SK-N-SH (cell line): ENCODE data around the gene TMC1. TPM values are rescaled to one million over a fixed set of nuclear protein-coding genes. Genes with fewer than 3 reads are reported as not detected.

Experiments
- CTCF ChIA-PET: fragments of 300-600, 350-600 bp; formaldehyde crosslinking; extraction: SDS; loops from one replicate; lab custom pipeline; 2021; lab: Yijun Ruan, JAX
- POLR2A ChIA-PET: fragments of 350-600 bp; sonication (Branson Sonifier 250); formaldehyde crosslinking; extraction: SDS; loops from one replicate; lab custom pipeline; 2020; ENCODE audit warnings: antibody characterized with exemption, inconsistent platforms; lab: Yijun Ruan, JAX
- DNase-seq: peaks from one replicate; pipeline ENCODE4 v3.0.0; 2012
- H2AFZ ChIP-seq: fragments of 200-600 bp; sonication (generic); 2 replicates; pipeline ENCODE4 v1.8.1; 2016; ENCODE audit warnings: antibody characterized with exemption, mild to moderate bottlenecking, low read depth
- H3F3A ChIP-seq: fragments of 200-600 bp; sonication (generic); replicated peaks from 2 replicates; pipeline ENCODE3; 2016; ENCODE audit warnings: antibody characterized with exemption, mild to moderate bottlenecking; ENCODE audit not compliant: insufficient read depth
- H3K27ac ChIP-seq, 2 experiments: fragments of 200-500 bp in 1 of 2; fragments of 200-600 bp in 1 of 2; sonication (Bioruptor generic) in 1 of 2; sonication (generic), shearing (Covaris generic) in 1 of 2; 2 replicates each; pipeline versions ENCODE4 v1.5.1 to v1.6.1; 2014 to 2016; ENCODE audit warnings: low read depth in 2 of 2, inconsistent platforms in 1 of 2, low read length in 1 of 2, mild to moderate bottlenecking in 1 of 2, mixed read lengths in 1 of 2
- H3K27me3 ChIP-seq: fragments of 200-600 bp; sonication (generic), shearing (Covaris generic); 2 replicates; pipeline ENCODE4 v1.6.1; 2016; ENCODE audit warnings: mixed run types; ENCODE audit not compliant: insufficient read depth
- H3K36me3 ChIP-seq, 2 experiments: fragments of 200-500 bp in 1 of 2; fragments of 200-600 bp in 1 of 2; sonication (Bioruptor generic) in 1 of 2; sonication (generic) in 1 of 2; replicated peaks in 1 of 2; 2 replicates each; pipeline versions ENCODE3 to v1.5.1; 2014 to 2016; ENCODE audit warnings: low read length in 1 of 2, mild to moderate bottlenecking in 1 of 2; ENCODE audit not compliant: insufficient read depth in 2 of 2, control insufficient read depth in 1 of 2
- H3K4me1 ChIP-seq, 2 experiments: fragments of 200-500 bp in 1 of 2; fragments of 200-600 bp in 1 of 2; sonication (Bioruptor generic) in 1 of 2; sonication (generic), shearing (Covaris generic) in 1 of 2; 2 replicates each; pipeline versions ENCODE4 v1.5.1 to v1.6.1; 2014 to 2016; ENCODE audit warnings: low read depth in 1 of 2, low read length in 1 of 2, mixed run types in 1 of 2; ENCODE audit not compliant: insufficient read depth in 2 of 2, control insufficient read depth in 1 of 2
- H3K4me2 ChIP-seq: fragments of 200-600 bp; sonication (generic), shearing (Covaris generic); 2 replicates; pipeline ENCODE4 v1.6.1; 2017; ENCODE audit warnings: mixed run types
- H3K4me3 ChIP-seq, 2 experiments: fragments of 200-500 bp in 1 of 2; fragments of 200-600 bp in 1 of 2; sonication (Bioruptor generic) in 1 of 2; sonication (generic), shearing (Covaris generic) in 1 of 2; 2 replicates each; pipeline versions ENCODE4 v1.5.1 to v1.8.1; 2014 to 2016; ENCODE audit warnings: low read depth in 2 of 2, inconsistent platforms in 1 of 2, low read length in 1 of 2, mild to moderate bottlenecking in 1 of 2, mixed read lengths in 1 of 2, moderate library complexity in 1 of 2
- H3K79me2 ChIP-seq: fragments of 200-600 bp; sonication (generic); 2 replicates; pipeline ENCODE4 v1.8.1; 2017; ENCODE audit warnings: mild to moderate bottlenecking; ENCODE audit not compliant: insufficient read depth
- H3K9ac ChIP-seq: fragments of 200-600 bp; sonication (generic); 2 replicates; pipeline ENCODE4 v1.6.1; 2017; ENCODE audit warnings: mixed run types
- H3K9me2 ChIP-seq: fragments of 200-600 bp; sonication (generic); 2 replicates; pipeline ENCODE4 v1.6.1; 2017; ENCODE audit warnings: mixed run types
- H3K9me3 ChIP-seq: fragments of 200-600 bp; sonication (generic); 2 replicates; pipeline ENCODE4 v1.6.1; 2017; ENCODE audit warnings: mixed run types, mild to moderate bottlenecking, moderate library complexity
- H4K20me1 ChIP-seq: fragments of 200-600 bp; sonication (generic); 2 replicates; pipeline ENCODE4 v1.6.1; 2017; ENCODE audit warnings: mild to moderate bottlenecking, mixed run types; ENCODE audit not compliant: insufficient read depth
- CHD2 ChIP-seq: fragments of 150-350 bp; IDR thresholded peaks from 2 replicates; pipeline ENCODE4 v1.6.1; 2018; ENCODE audit warnings: low read length; ENCODE audit not compliant: partially characterized antibody
- CTCF ChIP-seq: fragments of 200-600 bp; sonication (generic); IDR thresholded peaks from 2 replicates; pipeline ENCODE4 v1.6.1; 2017; ENCODE audit warnings: antibody characterized with exemption, mild to moderate bottlenecking, moderate library complexity
- ELF1 ChIP-seq: IDR thresholded peaks from 2 replicates; pipeline ENCODE4 v1.4.0; 2012
- EP300 ChIP-seq, 2 experiments: IDR thresholded peaks; 2 replicates each; pipeline versions ENCODE4 v1.4.0 to v1.6.1; 2012; ENCODE audit warnings: borderline replicate concordance in 1 of 2, low read depth in 1 of 2, low read length in 1 of 2
- EZH2phosphoT487 ChIP-seq: fragments of 200-600 bp; sonication (generic); IDR thresholded peaks from 2 replicates; pipeline ENCODE4 v1.6.1; 2017; ENCODE audit warnings: low read depth, mixed run types, mild to moderate bottlenecking, antibody characterized with exemption, moderate library complexity, borderline replicate concordance
- FOSL2 ChIP-seq: IDR thresholded peaks from 2 replicates; pipeline ENCODE4 v1.4.0; 2012; ENCODE audit warnings: low read depth, mild to moderate bottlenecking, moderate library complexity, borderline replicate concordance
- FOXM1 ChIP-seq: IDR thresholded peaks from 2 replicates; pipeline ENCODE4 v1.4.0; 2012; ENCODE audit warnings: low read depth, mild to moderate bottlenecking
- GATA2 ChIP-seq: sonication (generic); formaldehyde crosslinking; IDR thresholded peaks from 2 replicates; pipeline ENCODE4 v1.5.0; 2020; ENCODE audit warnings: mild to moderate bottlenecking, missing genetic modification reagents
- IRF3 ChIP-seq: fragments of 150-350 bp; IDR thresholded peaks from 2 replicates; pipeline ENCODE4 v1.6.1; 2016; ENCODE audit warnings: mild to moderate bottlenecking, low read depth, low read length
- JUND ChIP-seq: IDR thresholded peaks from 2 replicates; pipeline ENCODE4 v1.4.0; 2012
- NFIC ChIP-seq: IDR thresholded peaks from 2 replicates; pipeline ENCODE4 v1.4.0; 2012; ENCODE audit warnings: borderline replicate concordance
- NRF1 ChIP-seq: IDR thresholded peaks from 2 replicates; pipeline ENCODE4 v1.6.1; 2012; ENCODE audit warnings: low read depth, mild to moderate bottlenecking, low read length
- RAD21 ChIP-seq: IDR thresholded peaks from 2 replicates; pipeline ENCODE4 v1.6.1; 2012; ENCODE audit warnings: mild to moderate bottlenecking, low read length
- RCOR1 ChIP-seq: fragments of 150-350 bp; IDR thresholded peaks from 2 replicates; pipeline ENCODE4 v1.6.1; 2017; ENCODE audit warnings: antibody characterized with exemption, low read length
- RXRA ChIP-seq: IDR thresholded peaks from 2 replicates; pipeline ENCODE4 v1.4.0; 2012; ENCODE audit warnings: low read depth, mild to moderate bottlenecking, borderline replicate concordance
- SIN3A ChIP-seq: IDR thresholded peaks from 2 replicates; pipeline ENCODE4 v1.6.1; 2012; ENCODE audit warnings: low read depth, mild to moderate bottlenecking, low read length, moderate library complexity, borderline replicate concordance
- SMC3 ChIP-seq: IDR thresholded peaks from 2 replicates; pipeline ENCODE4 v1.6.1; 2012; ENCODE audit warnings: low read depth, low read length, improper control_type of control experiment
- TCF12 ChIP-seq: IDR thresholded peaks from 2 replicates; pipeline ENCODE4 v1.4.0; 2012
- WGBS: methylation state at CpG from one replicate; pipeline ENCODE4 v1.1.6; 2017; ENCODE audit warnings: low lambda C conversion rate; 5-methylcytosine and 5-hydroxymethylcytosine counted together
- polyA plus RNA-seq, 3 experiments: library from polyadenylated mRNA; depleted of rRNA; stranded (reverse); fragments of >200 nt; gene quantifications; 2 replicates each; pipeline ENCODE4 v1.2.3, GENCODE V29; 2012
- TF ChIP-seq, protein P1 (sequence below): IDR thresholded peaks from 2 replicates; pipeline ENCODE4 v1.4.0; 2012; ENCODE audit warnings: low read depth, borderline replicate concordance
- TF ChIP-seq, protein P2 (sequence below): IDR thresholded peaks from 2 replicates; pipeline ENCODE4 v1.6.1; 2012; ENCODE audit warnings: mild to moderate bottlenecking, low read depth, low read length, moderate library complexity

Gene TMC1
- polyA plus RNA-seq, 1 of the 3 experiments (the other 2 are of a cell fraction) = not detected

GRCh38 chr9:72485821-72486593 lies 35.4 kb upstream of the TMC1 start:
- no peaks in the 10 kb centered on the region for H3K9me2 ChIP-seq
- no peak overlapping the region for H3K27ac ChIP-seq
- no peaks in the 10 kb centered on the region for H3K36me3 ChIP-seq
- H3K4me3 ChIP-seq = no peak overlapping the region
- peaks cover 15% of the 10 kb centered on the region for H3F3A ChIP-seq
- peaks cover 10% of the 10 kb centered on the region; the same call in 1 of the 2 replicates for H3K27me3 ChIP-seq
- DNase-seq = no peak
- H3K4me1 ChIP-seq = no peaks in the 10 kb centered on the region; a peak in 2 of 4 replicates
- TF ChIP-seq NFIC (peak; percentile 46; the same call in 1 of the 2 replicates), RXRA (no peak), CHD2 (no peak)
- TF ChIP-seq, protein P1, sequence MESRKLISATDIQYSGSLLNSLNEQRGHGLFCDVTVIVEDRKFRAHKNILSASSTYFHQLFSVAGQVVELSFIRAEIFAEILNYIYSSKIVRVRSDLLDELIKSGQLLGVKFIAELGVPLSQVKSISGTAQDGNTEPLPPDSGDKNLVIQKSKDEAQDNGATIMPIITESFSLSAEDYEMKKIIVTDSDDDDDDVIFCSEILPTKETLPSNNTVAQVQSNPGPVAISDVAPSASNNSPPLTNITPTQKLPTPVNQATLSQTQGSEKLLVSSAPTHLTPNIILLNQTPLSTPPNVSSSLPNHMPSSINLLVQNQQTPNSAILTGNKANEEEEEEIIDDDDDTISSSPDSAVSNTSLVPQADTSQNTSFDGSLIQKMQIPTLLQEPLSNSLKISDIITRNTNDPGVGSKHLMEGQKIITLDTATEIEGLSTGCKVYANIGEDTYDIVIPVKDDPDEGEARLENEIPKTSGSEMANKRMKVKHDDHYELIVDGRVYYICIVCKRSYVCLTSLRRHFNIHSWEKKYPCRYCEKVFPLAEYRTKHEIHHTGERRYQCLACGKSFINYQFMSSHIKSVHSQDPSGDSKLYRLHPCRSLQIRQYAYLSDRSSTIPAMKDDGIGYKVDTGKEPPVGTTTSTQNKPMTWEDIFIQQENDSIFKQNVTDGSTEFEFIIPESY = no peak
- no peak overlapping the region for H3K9ac ChIP-seq
- ChIA-PET CTCF (no interaction called here), POLR2A (no interaction called here)
- no peaks in the 10 kb centered on the region for H4K20me1 ChIP-seq
- H3K4me2 ChIP-seq = no peak overlapping the region
- no peaks in the 10 kb centered on the region for H3K9me3 ChIP-seq
- H2AFZ ChIP-seq = no peak overlapping the region; the same call in 1 of the 2 replicates
- WGBS = 17% methylated on average over 3 of the region's 3 CpGs
- no peaks in the 10 kb centered on the region for H3K79me2 ChIP-seq

GRCh38 chr9:72486594-72486955 lies 34.8 kb upstream of the TMC1 start:
- Histone ChIP-seq H3K27ac (no peak overlapping the region), H3K9me3 (no peaks in the 10 kb centered on the region), H3K36me3 (no peaks in the 10 kb centered on the region), H3K9ac (no peak overlapping the region), H3K9me2 (no peaks in the 10 kb centered on the region), H3K79me2 (no peaks in the 10 kb centered on the region), H3K4me3 (no peak overlapping the region), H4K20me1 (no peaks in the 10 kb centered on the region), H3K4me1 (no peaks in the 10 kb centered on the region; a peak in 2 of 4 replicates), H3F3A (peaks cover 15% of the 10 kb centered on the region), H3K4me2 (no peak overlapping the region), H3K27me3 (peaks cover 10% of the 10 kb centered on the region; the same call in 1 of the 2 replicates), H2AFZ (no peak overlapping the region; the same call in 1 of the 2 replicates)
- WGBS = 16% methylated on average over 1 of the region's 1 CpG
- ChIA-PET POLR2A (no interaction called here), CTCF (no interaction called here)
- no peak for DNase-seq
- no peak for TF ChIP-seq CTCF
- no peak for TF ChIP-seq FOSL2
- TF ChIP-seq ELF1 = no peak
- no peak for TF ChIP-seq RAD21
- TF ChIP-seq NFIC = no peak
- TF ChIP-seq JUND = no peak
- TF ChIP-seq EZH2phosphoT487 = no peak
- no peak for TF ChIP-seq FOXM1
- TF ChIP-seq IRF3 = no peak
- TF ChIP-seq SIN3A = no peak
- TF ChIP-seq, protein P2, sequence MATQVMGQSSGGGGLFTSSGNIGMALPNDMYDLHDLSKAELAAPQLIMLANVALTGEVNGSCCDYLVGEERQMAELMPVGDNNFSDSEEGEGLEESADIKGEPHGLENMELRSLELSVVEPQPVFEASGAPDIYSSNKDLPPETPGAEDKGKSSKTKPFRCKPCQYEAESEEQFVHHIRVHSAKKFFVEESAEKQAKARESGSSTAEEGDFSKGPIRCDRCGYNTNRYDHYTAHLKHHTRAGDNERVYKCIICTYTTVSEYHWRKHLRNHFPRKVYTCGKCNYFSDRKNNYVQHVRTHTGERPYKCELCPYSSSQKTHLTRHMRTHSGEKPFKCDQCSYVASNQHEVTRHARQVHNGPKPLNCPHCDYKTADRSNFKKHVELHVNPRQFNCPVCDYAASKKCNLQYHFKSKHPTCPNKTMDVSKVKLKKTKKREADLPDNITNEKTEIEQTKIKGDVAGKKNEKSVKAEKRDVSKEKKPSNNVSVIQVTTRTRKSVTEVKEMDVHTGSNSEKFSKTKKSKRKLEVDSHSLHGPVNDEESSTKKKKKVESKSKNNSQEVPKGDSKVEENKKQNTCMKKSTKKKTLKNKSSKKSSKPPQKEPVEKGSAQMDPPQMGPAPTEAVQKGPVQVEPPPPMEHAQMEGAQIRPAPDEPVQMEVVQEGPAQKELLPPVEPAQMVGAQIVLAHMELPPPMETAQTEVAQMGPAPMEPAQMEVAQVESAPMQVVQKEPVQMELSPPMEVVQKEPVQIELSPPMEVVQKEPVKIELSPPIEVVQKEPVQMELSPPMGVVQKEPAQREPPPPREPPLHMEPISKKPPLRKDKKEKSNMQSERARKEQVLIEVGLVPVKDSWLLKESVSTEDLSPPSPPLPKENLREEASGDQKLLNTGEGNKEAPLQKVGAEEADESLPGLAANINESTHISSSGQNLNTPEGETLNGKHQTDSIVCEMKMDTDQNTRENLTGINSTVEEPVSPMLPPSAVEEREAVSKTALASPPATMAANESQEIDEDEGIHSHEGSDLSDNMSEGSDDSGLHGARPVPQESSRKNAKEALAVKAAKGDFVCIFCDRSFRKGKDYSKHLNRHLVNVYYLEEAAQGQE = no peak
- no peak for TF ChIP-seq RCOR1
- no peak for TF ChIP-seq TCF12
- no peak for TF ChIP-seq EP300 (IDR thresholded peaks at IDR 0.05; ENCODE audit: borderline replicate concordance in 1 of 2, low read depth in 1 of 2, low read length in 1 of 2)
- no peak for TF ChIP-seq SMC3
- TF ChIP-seq NRF1 = no peak
- no peak for TF ChIP-seq GATA2
